GM23338 (cell line): ENCODE data around the gene FANCG. TPM values are rescaled to one million over a fixed set of nuclear protein-coding genes. Genes with fewer than 3 reads are reported as not detected.

ENCODE experiments used
- ATAC-seq: fragments of 200-7000 bp; cut with Tn5 transposase; 3 replicates; pipeline ENCODE4 v1.9.1; 2020
- DNase-seq: peaks from one replicate; pipeline ENCODE4 v3.0.0-alpha.2; 2015; ENCODE audit warnings: low spot score
- H2AFZ ChIP-seq: fragments of 200-600 bp; sonication (generic); 2 replicates; pipeline ENCODE4 v1.8.0; 2016; ENCODE audit warnings: antibody characterized with exemption, mild to moderate bottlenecking, moderate library complexity
- H3F3A ChIP-seq: fragments of 200-600 bp; sonication (generic); replicated peaks from 2 replicates; pipeline ENCODE4 v1.8.0; 2017; ENCODE audit warnings: antibody characterized with exemption, mixed run types, low read depth
- H3K27ac ChIP-seq: fragments of 200-600 bp; sonication (generic); 2 replicates; pipeline ENCODE4 v1.6.1; 2016; ENCODE audit warnings: low read depth
- H3K27me3 ChIP-seq: fragments of 200-600 bp; sonication (generic); 2 replicates; pipeline ENCODE4 v1.8.0; 2016; ENCODE audit warnings: mild to moderate bottlenecking, mixed run types, moderate library complexity; ENCODE audit not compliant: insufficient read depth
- H3K36me3 ChIP-seq: fragments of 200-600 bp; sonication (generic); 2 replicates; pipeline ENCODE4 v1.8.0; 2016; ENCODE audit warnings: mild to moderate bottlenecking; ENCODE audit not compliant: insufficient read depth
- H3K4me1 ChIP-seq: fragments of 200-600 bp; sonication (generic); 2 replicates; pipeline ENCODE4 v1.8.0; 2016; ENCODE audit warnings: mild to moderate bottlenecking, moderate library complexity; ENCODE audit not compliant: insufficient read depth
- H3K4me2 ChIP-seq: fragments of 200-600 bp; sonication (generic); 2 replicates; pipeline ENCODE4 v1.7.1; 2017; ENCODE audit warnings: mixed run types
- H3K4me3 ChIP-seq: fragments of 200-600 bp; sonication (generic); 2 replicates; pipeline ENCODE4 v1.6.1; 2016; ENCODE audit warnings: mixed run types
- H3K79me2 ChIP-seq: fragments of 200-600 bp; sonication (generic); replicated peaks from 2 replicates; pipeline ENCODE4 v1.8.0; 2017; ENCODE audit warnings: mild to moderate bottlenecking; ENCODE audit not compliant: insufficient read depth
- H3K9me2 ChIP-seq: fragments of 200-600 bp; sonication (generic); 2 replicates; pipeline ENCODE4 v1.8.0; 2017; ENCODE audit not compliant: insufficient read depth
- H4K20me1 ChIP-seq: fragments of 200-600 bp; sonication (generic); replicated peaks from 2 replicates; pipeline ENCODE4 v1.8.0; 2017; ENCODE audit warnings: mild to moderate bottlenecking; ENCODE audit not compliant: insufficient read depth
- H3K27ac Mint-ChIP-seq: 2 replicates; pipeline ENCODE4 v1.8.0; 2020; ENCODE audit warnings: inconsistent platforms, mild to moderate bottlenecking, moderate library complexity, mixed read lengths
- H3K27me3 Mint-ChIP-seq: 3 replicates; pipeline ENCODE4 v1.8.0; 2022; ENCODE audit warnings: low read depth, mild to moderate bottlenecking, moderate library complexity, mixed read lengths, inconsistent platforms; ENCODE audit not compliant: insufficient read depth, poor library complexity
- H3K36me3 Mint-ChIP-seq: 3 replicates; pipeline ENCODE4 v1.8.0; 2021; ENCODE audit warnings: low read depth, mild to moderate bottlenecking, inconsistent platforms, moderate library complexity, mixed read lengths
- H3K4me1 Mint-ChIP-seq: 3 replicates; pipeline ENCODE4 v1.8.0; 2020; ENCODE audit warnings: mild to moderate bottlenecking, inconsistent platforms, mixed read lengths
- H3K4me3 Mint-ChIP-seq: 3 replicates; pipeline ENCODE4 v1.8.0; 2021; ENCODE audit warnings: moderate library complexity, mild to moderate bottlenecking, inconsistent platforms, mixed read lengths
- H3K9me3 Mint-ChIP-seq: 3 replicates; pipeline ENCODE4 v1.8.0; 2020; ENCODE audit warnings: moderate library complexity, mild to moderate bottlenecking, inconsistent platforms, mixed read lengths
- CREB1 ChIP-seq: fragments of 250-450 bp; sonication (Bioruptor Pico); IDR thresholded peaks from 2 replicates; pipeline ENCODE4 v1.5.0; 2020; ENCODE audit warnings: low read depth, mild to moderate bottlenecking, moderate library complexity
- EZH2 ChIP-seq: fragments of 200-600 bp; sonication (generic); IDR thresholded peaks from one replicate; pipeline ENCODE4 v1.8.0; 2017; ENCODE audit warnings: antibody characterized with exemption, mild to moderate bottlenecking, low read depth; ENCODE audit not compliant: unreplicated experiment
- EZH2phosphoT487 ChIP-seq: fragments of 200-600 bp; sonication (generic); IDR thresholded peaks from one replicate; pipeline ENCODE4 v1.8.1; 2018; ENCODE audit warnings: antibody characterized with exemption; ENCODE audit not compliant: unreplicated experiment
- POLR2AphosphoS5 ChIP-seq: IDR thresholded peaks from 2 replicates; pipeline ENCODE4 v1.6.1; 2016; ENCODE audit warnings: antibody characterized with exemption, low read depth
- REST ChIP-seq: IDR thresholded peaks from one replicate; pipeline ENCODE4 v1.6.1; 2018; ENCODE audit warnings: antibody characterized with exemption; ENCODE audit not compliant: unreplicated experiment
- STAT1 ChIP-seq: IDR thresholded peaks from one replicate; pipeline ENCODE4 v1.6.1; 2016; ENCODE audit warnings: antibody characterized with exemption; ENCODE audit not compliant: unreplicated experiment
- ZNF462 ChIP-seq: fragments of 250-450 bp; sonication (Bioruptor Pico); IDR thresholded peaks from 2 replicates; pipeline ENCODE4 v1.5.0; 2020; ENCODE audit warnings: mild to moderate bottlenecking, moderate library complexity
- polyA plus RNA-seq: library from polyadenylated mRNA; unstranded; fragments of >200 nt; fragmentation: Nextera tagmentation; extraction: Ambion mirVana; gene quantifications from 2 replicates; pipeline ENCODE4 v1.2.1, GENCODE V29; 2016
- total RNA-seq: library from RNA; depleted of rRNA; stranded (reverse); fragments of >200 nt; shearing (Covaris generic); gene quantifications from 2 replicates; pipeline ENCODE4 v1.2.3, GENCODE V29; 2014

FANCG gene
- total and polyA plus RNA-seq, 2 experiments from 2014 or later: 53.8 to 56.2 TPM

- H3K4me1 Mint-ChIP-seq: peaks cover 18% of the 10 kb centered on the region
- TF ChIP-seq CREB1 (CRISPR knock-in tag) (0 out of 2 replicates have a peak, but pooled peaks have one; percentile 22), STAT1 (no peak)
- H3K4me1 ChIP-seq: peaks cover 6% of the 10 kb centered on the region; the same call in 1 of the 2 replicates
- no peak overlapping the region for H2AFZ ChIP-seq
- H3K9me2 ChIP-seq: peaks cover 8% of the 10 kb centered on the region; the same call in 1 of the 2 replicates
- peaks cover 38% of the 10 kb centered on the region for H3K36me3 Mint-ChIP-seq
- peaks cover 10% of the 10 kb centered on the region for H3K27me3 Mint-ChIP-seq
- H3K79me2 ChIP-seq: no peaks in the 10 kb centered on the region
- DNase-seq: no peak
- no peak overlapping the region for H3K4me3 Mint-ChIP-seq
- no peaks in the 10 kb centered on the region for H3K27me3 ChIP-seq
- no peaks in the 10 kb centered on the region for H3F3A ChIP-seq
- H3K4me3 ChIP-seq: no peak overlapping the region
- no peak overlapping the region for H3K4me2 ChIP-seq
- H3K27ac Mint-ChIP-seq: peak overlapping the region; percentile 60; the same call in 1 of the 2 replicates
- H3K9me3 Mint-ChIP-seq: no peaks in the 10 kb centered on the region; the same call in 1 of the 3 replicates
- no peak overlapping the region for H3K27ac ChIP-seq
- H3K36me3 ChIP-seq: no peaks in the 10 kb centered on the region
- H4K20me1 ChIP-seq: no peaks in the 10 kb centered on the region
- ATAC-seq: no peak
Measured at GRCh38 chr9:35042081-35042604, 37.6 kb downstream of the FANCG start.

- Mint-ChIP-seq H3K36me3 (peaks cover 21% of the 10 kb centered on the region), H3K4me3 (peak overlapping the region; percentile 38; the same call in 2 of the 3 replicates), H3K27ac (no peak overlapping the region), H3K9me3 (peaks cover 3% of the 10 kb centered on the region; the same call in 2 of the 3 replicates), H3K4me1 (0 out of 3 replicates have a peak, but pooled peaks cover 2% of the 10 kb centered on the region), H3K27me3 (no peaks in the 10 kb centered on the region)
- peak overlapping the region; percentile 88 for H3K4me2 ChIP-seq
- no peaks in the 10 kb centered on the region for H3K27me3 ChIP-seq
- DNase-seq: peak; percentile 89
- H3K36me3 ChIP-seq: no peaks in the 10 kb centered on the region
- H3K4me1 ChIP-seq: peaks cover 5% of the 10 kb centered on the region; the same call in 1 of the 2 replicates
- H2AFZ ChIP-seq: peak overlapping the region; percentile 98
- H3F3A ChIP-seq: peaks cover 5% of the 10 kb centered on the region; the same call in 1 of the 2 replicates
- peak; percentile 87 for ATAC-seq
- no peaks in the 10 kb centered on the region for H4K20me1 ChIP-seq
- peak overlapping the region; percentile 91 for H3K27ac ChIP-seq
- peak overlapping the region; percentile 53 for H3K4me3 ChIP-seq
- no peaks in the 10 kb centered on the region for H3K79me2 ChIP-seq
- H3K9me2 ChIP-seq: peaks cover 4% of the 10 kb centered on the region; the same call in 1 of the 2 replicates
- no peak for TF ChIP-seq EZH2phosphoT487
- TF ChIP-seq EZH2: no peak
- TF ChIP-seq ZNF462 (CRISPR knock-in tag): no peak
- TF ChIP-seq REST: no peak
- 0 out of 2 replicates have a peak, but pooled peaks have one; percentile 15 for TF ChIP-seq POLR2AphosphoS5
Measured at GRCh38 chr9:35035851-35036701, 43.7 kb downstream of the FANCG start.
